Parathyroid adenoma (tissue), 2 donors: ENCODE measurements around the gene SPAG6.

Experiments used
- H2AFZ ChIP-seq: fragments of 300-600 bp; sonication (generic); one replicate; pipeline ENCODE4 v1.7.0; 2017; ENCODE audit warnings: antibody characterized with exemption, mild to moderate bottlenecking
- H3K27ac ChIP-seq: fragments of 300-600 bp; sonication (generic); one replicate; pipeline ENCODE4 v1.7.0; 2017
- H3K27me3 ChIP-seq: fragments of 300-600 bp; sonication (generic); one replicate; pipeline ENCODE4 v1.7.0; 2017; ENCODE audit warnings: low read length; ENCODE audit not compliant: control insufficient read depth, insufficient read depth
- H3K36me3 ChIP-seq: fragments of 300-600 bp; sonication (generic); one replicate; pipeline ENCODE4 v1.7.0; 2017; ENCODE audit warnings: low read length; ENCODE audit not compliant: control insufficient read depth, insufficient read depth
- H3K4me1 ChIP-seq: fragments of 300-600 bp; sonication (generic); one replicate; pipeline ENCODE4 v1.7.0; 2017; ENCODE audit warnings: control low read depth
- H3K4me2 ChIP-seq: fragments of 300-600 bp; sonication (generic); one replicate; pipeline ENCODE4 v1.7.0; 2017; ENCODE audit warnings: low read length
- H3K4me3 ChIP-seq: fragments of 300-600 bp; sonication (generic); one replicate; pipeline ENCODE4 v1.7.0; 2017; ENCODE audit warnings: low read depth, low read length
- H3K79me2 ChIP-seq: fragments of 300-600 bp; sonication (generic); one replicate; pipeline ENCODE4 v1.7.0; 2017; ENCODE audit warnings: control low read depth
- H3K9ac ChIP-seq: fragments of 300-600 bp; sonication (generic); one replicate; pipeline ENCODE4 v1.7.0; 2017; ENCODE audit warnings: mild to moderate bottlenecking
- H3K9me3 ChIP-seq: fragments of 300-600 bp; sonication (generic); one replicate; pipeline ENCODE4 v1.7.0; 2017; ENCODE audit warnings: low read length; ENCODE audit not compliant: control insufficient read depth
- CTCF ChIP-seq: fragments of 300-600 bp; sonication (generic); IDR thresholded peaks from one replicate; pipeline ENCODE4 v1.7.0; 2017; ENCODE audit warnings: antibody characterized with exemption, mild to moderate bottlenecking
- donor health status: primary hyperparathyroidism.

The SPAG6 gene

GRCh38 chr10:22460531-22461403 is 115.5 kb downstream of the SPAG6 start:
- Histone ChIP-seq H3K9ac (no peak overlapping the region), H3K4me2 (no peak overlapping the region), H3K9me3 (no peaks in the 10 kb centered on the region), H2AFZ (no peak overlapping the region), H3K36me3 (no peaks in the 10 kb centered on the region), H3K4me3 (no peak overlapping the region), H3K27ac (no peak overlapping the region), H3K79me2 (no peaks in the 10 kb centered on the region), H3K4me1 (no peaks in the 10 kb centered on the region), H3K27me3 (no peaks in the 10 kb centered on the region)
- no peak for TF ChIP-seq CTCF

GRCh38 chr10:22461891-22462290 is 116.6 kb downstream of the SPAG6 start:
- Histone ChIP-seq H3K4me2 (no peak overlapping the region), H3K9ac (no peak overlapping the region), H3K9me3 (no peaks in the 10 kb centered on the region), H2AFZ (no peak overlapping the region), H3K36me3 (no peaks in the 10 kb centered on the region), H3K27ac (no peak overlapping the region), H3K4me3 (no peak overlapping the region), H3K27me3 (no peaks in the 10 kb centered on the region), H3K4me1 (no peaks in the 10 kb centered on the region), H3K79me2 (no peaks in the 10 kb centered on the region)
- TF ChIP-seq CTCF, result no peak

DNA sequence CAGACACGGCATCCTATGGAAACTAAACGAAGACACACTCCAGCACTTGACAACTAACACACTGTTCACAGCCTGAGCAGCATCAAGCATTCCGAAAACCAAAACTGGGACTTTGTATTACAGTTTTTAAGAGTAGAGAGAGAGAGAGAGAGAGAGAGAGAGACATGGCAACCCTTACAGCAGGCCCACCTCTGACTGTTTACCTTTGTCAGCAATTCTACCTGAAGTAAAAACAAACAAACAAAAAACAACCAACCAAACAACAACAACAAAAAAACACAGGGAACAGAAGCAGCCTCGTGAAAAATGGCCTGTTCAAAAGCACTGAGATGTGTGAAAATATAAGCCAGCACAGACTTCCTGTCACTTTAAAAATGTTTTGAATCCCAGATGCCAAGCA is 118.0 kb downstream of the SPAG6 start:
- Histone ChIP-seq H3K27ac (no peak overlapping the region), H3K4me3 (no peak overlapping the region), H2AFZ (no peak overlapping the region), H3K9me3 (no peaks in the 10 kb centered on the region), H3K4me1 (no peaks in the 10 kb centered on the region), H3K9ac (no peak overlapping the region), H3K4me2 (no peak overlapping the region), H3K36me3 (no peaks in the 10 kb centered on the region), H3K27me3 (no peaks in the 10 kb centered on the region), H3K79me2 (no peaks in the 10 kb centered on the region)
- no peak for TF ChIP-seq CTCF

DNA sequence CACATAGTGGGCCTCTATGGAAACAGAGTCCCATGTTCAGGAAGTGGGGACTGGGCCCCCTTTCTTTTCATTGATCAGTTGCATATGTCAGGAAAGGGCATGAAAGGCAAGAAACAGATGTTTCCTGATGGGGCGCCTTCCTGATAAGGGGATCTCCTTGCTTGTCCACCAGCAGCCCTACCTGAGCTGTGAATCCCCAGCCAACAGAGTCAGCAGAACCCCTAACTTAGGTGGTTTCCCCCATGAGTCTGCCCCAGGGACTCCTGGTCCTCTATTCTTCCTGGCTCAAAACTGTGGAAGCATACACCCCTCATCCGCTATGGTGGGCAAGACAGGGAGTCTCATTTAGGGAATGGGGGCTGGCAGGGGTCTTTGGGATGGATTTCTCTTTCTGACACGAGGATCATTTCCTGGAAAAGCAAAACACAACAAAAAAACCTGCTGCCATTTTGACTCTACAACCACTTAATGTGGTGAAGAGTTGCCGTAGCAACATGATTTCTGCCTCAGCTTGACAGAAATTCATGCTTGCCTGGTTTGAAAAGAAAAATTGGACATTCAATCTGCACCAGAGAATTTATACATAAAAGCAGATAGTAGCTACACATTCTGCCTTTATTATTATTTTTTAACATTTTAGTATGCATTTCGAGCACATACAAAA is 119.8 kb downstream of the SPAG6 start:
- H3K4me3 ChIP-seq, result no peak overlapping the region
- no peaks in the 10 kb centered on the region for H3K27me3 ChIP-seq
- H2AFZ ChIP-seq, result no peak overlapping the region
- H3K9ac ChIP-seq, result no peak overlapping the region
- H3K4me2 ChIP-seq, result no peak overlapping the region
- H3K4me1 ChIP-seq, result no peaks in the 10 kb centered on the region
- H3K36me3 ChIP-seq, result no peaks in the 10 kb centered on the region
- TF ChIP-seq CTCF, result no peak
- no peaks in the 10 kb centered on the region for H3K9me3 ChIP-seq
- H3K79me2 ChIP-seq, result no peaks in the 10 kb centered on the region
- no peak overlapping the region for H3K27ac ChIP-seq
